ENCODE data around the gene CELF4.

Gene CELF4

DNA sequence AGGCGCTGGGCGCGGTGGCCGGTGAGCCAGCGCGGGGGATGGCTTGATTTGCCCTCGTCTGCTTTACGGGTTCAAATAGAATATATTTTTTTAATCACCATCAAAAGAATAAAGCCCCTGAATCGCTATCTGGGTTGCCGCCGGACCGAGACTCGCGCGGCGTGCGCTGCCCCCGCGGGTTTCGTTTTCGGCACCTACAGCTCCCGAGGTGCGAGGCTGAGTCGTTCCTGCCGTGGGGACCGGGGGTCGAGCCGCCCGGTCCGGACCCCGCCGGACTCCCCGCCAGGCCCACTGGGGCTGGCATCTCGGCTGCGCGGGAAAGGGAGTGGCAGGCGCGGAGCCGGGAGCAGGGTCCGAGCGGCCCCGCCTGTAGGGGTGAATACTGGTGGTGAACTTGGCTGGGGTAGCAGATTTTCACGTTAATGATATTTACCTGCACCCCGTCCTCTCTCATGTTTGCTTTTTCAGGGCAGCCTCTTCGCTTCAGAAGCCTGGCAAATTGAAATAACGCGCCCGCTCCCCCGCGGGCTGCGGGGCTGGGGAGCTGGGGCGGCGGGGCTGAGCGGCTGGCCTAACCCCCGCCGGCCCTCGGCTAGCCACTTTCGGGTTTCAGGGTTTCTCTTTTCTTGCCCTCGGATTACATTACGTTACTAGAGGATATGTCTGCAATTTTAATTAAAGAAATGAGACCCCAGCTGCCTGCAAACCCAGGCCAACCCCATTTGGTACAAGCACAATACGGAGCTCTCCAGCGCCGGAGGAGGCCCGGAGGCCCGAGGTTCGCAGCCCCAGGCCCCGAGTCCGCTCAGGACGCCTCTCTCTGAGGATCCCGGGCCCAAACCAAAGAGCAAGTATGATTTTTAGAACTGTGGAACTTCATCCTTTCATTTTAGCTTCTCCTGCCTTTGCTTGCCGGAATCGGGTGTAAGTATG lies 1.7 kb upstream of the CELF4 start:
- in situ Hi-C loops (cut with HindIII; ENCODE audit: low pct_ligation_motif_present, low sequenced_read_pairs), result no loop called here
- TF ChIP-seq, protein P1, sequence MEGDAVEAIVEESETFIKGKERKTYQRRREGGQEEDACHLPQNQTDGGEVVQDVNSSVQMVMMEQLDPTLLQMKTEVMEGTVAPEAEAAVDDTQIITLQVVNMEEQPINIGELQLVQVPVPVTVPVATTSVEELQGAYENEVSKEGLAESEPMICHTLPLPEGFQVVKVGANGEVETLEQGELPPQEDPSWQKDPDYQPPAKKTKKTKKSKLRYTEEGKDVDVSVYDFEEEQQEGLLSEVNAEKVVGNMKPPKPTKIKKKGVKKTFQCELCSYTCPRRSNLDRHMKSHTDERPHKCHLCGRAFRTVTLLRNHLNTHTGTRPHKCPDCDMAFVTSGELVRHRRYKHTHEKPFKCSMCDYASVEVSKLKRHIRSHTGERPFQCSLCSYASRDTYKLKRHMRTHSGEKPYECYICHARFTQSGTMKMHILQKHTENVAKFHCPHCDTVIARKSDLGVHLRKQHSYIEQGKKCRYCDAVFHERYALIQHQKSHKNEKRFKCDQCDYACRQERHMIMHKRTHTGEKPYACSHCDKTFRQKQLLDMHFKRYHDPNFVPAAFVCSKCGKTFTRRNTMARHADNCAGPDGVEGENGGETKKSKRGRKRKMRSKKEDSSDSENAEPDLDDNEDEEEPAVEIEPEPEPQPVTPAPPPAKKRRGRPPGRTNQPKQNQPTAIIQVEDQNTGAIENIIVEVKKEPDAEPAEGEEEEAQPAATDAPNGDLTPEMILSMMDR (IDR thresholded peaks at IDR 0.05; ENCODE audit: low read depth, low read length, missing control alignments), result no peak
- Histone ChIP-seq H3K27ac (no peak overlapping the region), H3K36me3 (replicated peaks) (no peaks in the 10 kb centered on the region), H3K27me3 (replicated peaks) (peaks cover 42% of the 10 kb centered on the region), H3K4me3 (ENCODE audit: low read depth, low read length) (peak overlapping the region; percentile 29)
- DNase-seq, result no peak

GRCh38 chr18:37566479-37567060 lies 972 bp upstream of the CELF4 start:
- TF ChIP-seq, protein P1 (IDR thresholded peaks at IDR 0.05; ENCODE audit: low read depth, low read length, missing control alignments), result no peak
- in situ Hi-C loops (cut with HindIII; ENCODE audit: low pct_ligation_motif_present, low sequenced_read_pairs), result no loop called here
- H3K4me3 ChIP-seq (ENCODE audit: low read depth, low read length), result peak overlapping the region; percentile 29
- DNase-seq, result no peak
- H3K27ac ChIP-seq, result no peak overlapping the region
- peaks cover 42% of the 10 kb centered on the region for H3K27me3 ChIP-seq (replicated peaks)
- no peaks in the 10 kb centered on the region for H3K36me3 ChIP-seq (replicated peaks)

- TF ChIP-seq, protein P1 (IDR thresholded peaks at IDR 0.05; ENCODE audit: low read depth, low read length, missing control alignments), result no peak
- Histone ChIP-seq H3K36me3 (replicated peaks) (no peaks in the 10 kb centered on the region), H3K4me3 (ENCODE audit: low read depth, low read length) (peak overlapping the region; percentile 15), H3K27me3 (replicated peaks) (peaks cover 42% of the 10 kb centered on the region), H3K27ac (no peak overlapping the region)
- in situ Hi-C loops (cut with HindIII; ENCODE audit: low pct_ligation_motif_present, low sequenced_read_pairs), result no loop called here
- DNase-seq, result peak; percentile 5
Measured at GRCh38 chr18:37565977-37566478, 430 bp upstream of the CELF4 start.

DNA sequence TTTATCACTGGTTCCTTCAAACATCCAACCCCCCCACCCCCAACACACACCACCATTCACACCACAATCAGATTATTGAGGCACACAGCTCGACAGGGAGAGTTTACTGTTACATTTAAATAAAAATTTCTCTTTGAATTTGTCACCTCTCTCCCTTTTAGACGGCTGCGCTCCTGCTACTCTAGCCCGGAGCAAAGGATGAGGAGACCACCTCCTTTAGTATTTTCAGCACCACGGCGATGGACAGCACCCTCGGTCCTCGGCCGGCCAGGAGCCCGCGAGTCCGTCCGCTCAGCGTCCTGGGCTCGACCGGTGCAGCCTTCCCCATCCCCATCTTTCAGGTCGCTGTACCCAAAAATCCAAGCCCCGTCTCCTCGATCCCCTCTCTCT lies 892 bp downstream of the CELF4 start:
- in situ Hi-C loops (cut with HindIII; ENCODE audit: low pct_ligation_motif_present, low sequenced_read_pairs), result no loop called here
- H3K36me3 ChIP-seq (replicated peaks), result no peaks in the 10 kb centered on the region
- peaks cover 42% of the 10 kb centered on the region for H3K27me3 ChIP-seq (replicated peaks)
- peak; percentile 20 for DNase-seq
- no peak overlapping the region for H3K4me3 ChIP-seq (ENCODE audit: low read depth, low read length)
- TF ChIP-seq, protein P1 (IDR thresholded peaks at IDR 0.05; ENCODE audit: low read depth, low read length, missing control alignments), result no peak
- no peak overlapping the region for H3K27ac ChIP-seq

DNA sequence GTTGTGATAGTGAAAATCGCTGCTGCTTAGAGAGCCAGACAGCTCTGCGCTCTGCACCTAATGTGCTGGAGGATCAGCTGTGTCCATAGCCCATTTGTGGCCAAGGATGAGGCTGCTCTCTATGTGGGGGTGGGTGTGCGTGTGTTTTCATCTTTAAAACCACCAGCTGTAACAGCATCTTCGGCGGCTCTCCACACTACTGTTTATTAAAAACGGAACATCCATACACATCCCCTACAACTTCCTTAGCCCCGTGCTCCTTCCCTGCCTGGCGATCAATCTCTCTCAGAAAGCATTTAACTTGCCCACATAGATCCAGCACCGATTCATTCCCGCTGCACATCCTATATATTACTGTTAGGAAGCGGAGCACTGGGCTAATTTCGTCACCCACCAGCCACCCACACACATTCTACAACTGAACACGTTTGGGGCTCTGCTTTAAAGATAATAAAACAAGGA lies 1.6 kb downstream of the CELF4 start:
- TF ChIP-seq, protein P1 (IDR thresholded peaks at IDR 0.05; ENCODE audit: low read depth, low read length, missing control alignments), result no peak
- Histone ChIP-seq H3K36me3 (replicated peaks) (no peaks in the 10 kb centered on the region), H3K27me3 (replicated peaks) (peaks cover 42% of the 10 kb centered on the region), H3K27ac (no peak overlapping the region), H3K4me3 (ENCODE audit: low read depth, low read length) (no peak overlapping the region)
- DNase-seq, result no peak
- in situ Hi-C loops (cut with HindIII; ENCODE audit: low pct_ligation_motif_present, low sequenced_read_pairs), result no loop called here
